ENCODE results near the gene DLGAP3.

DNA sequence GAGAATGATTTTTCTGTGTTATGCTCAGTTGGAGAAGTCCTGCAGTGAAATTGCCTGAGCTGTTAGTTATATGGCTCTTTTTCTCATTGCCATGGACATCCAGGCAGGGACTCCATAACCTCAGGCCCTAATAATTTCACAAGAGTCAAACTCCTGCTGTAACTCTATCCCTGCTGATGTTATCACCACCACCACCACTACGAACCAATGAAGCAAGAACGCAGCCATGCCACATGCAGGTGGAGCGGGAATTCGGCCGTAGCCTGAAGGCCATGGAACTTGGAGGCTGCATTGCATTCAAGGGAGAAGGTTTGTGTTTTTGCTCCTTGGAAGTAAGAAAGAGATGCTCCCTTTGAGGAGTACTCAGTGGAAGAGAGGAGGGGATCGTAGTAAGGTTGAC, 16.8 kb upstream of the DLGAP3 start:
- TF ChIP-seq POLR2A (IDR thresholded peaks at IDR 0.05) = no peak
- TF ChIP-seq, protein P1, sequence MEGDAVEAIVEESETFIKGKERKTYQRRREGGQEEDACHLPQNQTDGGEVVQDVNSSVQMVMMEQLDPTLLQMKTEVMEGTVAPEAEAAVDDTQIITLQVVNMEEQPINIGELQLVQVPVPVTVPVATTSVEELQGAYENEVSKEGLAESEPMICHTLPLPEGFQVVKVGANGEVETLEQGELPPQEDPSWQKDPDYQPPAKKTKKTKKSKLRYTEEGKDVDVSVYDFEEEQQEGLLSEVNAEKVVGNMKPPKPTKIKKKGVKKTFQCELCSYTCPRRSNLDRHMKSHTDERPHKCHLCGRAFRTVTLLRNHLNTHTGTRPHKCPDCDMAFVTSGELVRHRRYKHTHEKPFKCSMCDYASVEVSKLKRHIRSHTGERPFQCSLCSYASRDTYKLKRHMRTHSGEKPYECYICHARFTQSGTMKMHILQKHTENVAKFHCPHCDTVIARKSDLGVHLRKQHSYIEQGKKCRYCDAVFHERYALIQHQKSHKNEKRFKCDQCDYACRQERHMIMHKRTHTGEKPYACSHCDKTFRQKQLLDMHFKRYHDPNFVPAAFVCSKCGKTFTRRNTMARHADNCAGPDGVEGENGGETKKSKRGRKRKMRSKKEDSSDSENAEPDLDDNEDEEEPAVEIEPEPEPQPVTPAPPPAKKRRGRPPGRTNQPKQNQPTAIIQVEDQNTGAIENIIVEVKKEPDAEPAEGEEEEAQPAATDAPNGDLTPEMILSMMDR (IDR thresholded peaks at IDR 0.05) = no peak
